Measurements from ENCODE around the gene RGL3.
A peak's percentile ranks its signal among the peaks of the same experiment; 100 is the strongest.
"Not testable (repeated sequence)": the region's sequence is repeated elsewhere in the genome, so short reads cannot be mapped to it uniquely, and the experiment has no call there.

RGL3 gene

GRCh38 chr19:11356676-11357550 is 62.2 kb downstream of the RGL3 start:
- DNase-seq, result no peak

- DNase-seq, result no peak
Measured at GRCh38 chr19:11356074-11356397, 63.1 kb downstream of the RGL3 start.

- DNase-seq, result peak; percentile 81 to 82
Measured at GRCh38 chr19:11355160-11356073, 63.7 kb downstream of the RGL3 start, which contains the start of gene PLPPR2. Gene PLPPR2, plus strand, starts transcription at chr19:11355432. Its CDS starts 2,242 bp downstream, at chr19:11357674.

- not testable (repeated sequence) for DNase-seq
Measured at GRCh38 chr19:11354102-11354501, 65.0 kb downstream of the RGL3 start.

- no peak for DNase-seq
Measured at GRCh38 chr19:11349171-11349570, 69.9 kb downstream of the RGL3 start.

GRCh38 chr19:11347546-11348039 is 71.5 kb downstream of the RGL3 start:
- no peak for DNase-seq

- peak; percentile 95 to 99 for DNase-seq
Measured at GRCh38 chr19:11346104-11346940, 72.8 kb downstream of the RGL3 start, which contains the start of the genes CCDC159 and TMEM205. Gene CCDC159, plus strand, starts transcription at chr19:11346519. Its CDS starts 88 bp downstream, at chr19:11346607. Gene TMEM205, minus strand, starts transcription at chr19:11346268. Its CDS starts 649 bp downstream, at chr19:11345619.

GRCh38 chr19:11345122-11345803 is 73.9 kb downstream of the RGL3 start:
- DNase-seq, result no peak
